Astrocyte (in vitro differentiated cells and primary cell): ENCODE data around the gene EGR1.

Source experiments
- EZH2 ChIP-seq: IDR thresholded peaks from 2 replicates; pipeline ENCODE4 v1.6.1; 2012; ENCODE audit warnings: mild to moderate bottlenecking, low read length, inconsistent platforms; ENCODE audit not compliant: insufficient read depth
- TF ChIP-seq, protein P1 (sequence below): IDR thresholded peaks from 2 replicates; pipeline ENCODE4 v1.5.1; 2011; ENCODE audit warnings: low read depth, mild to moderate bottlenecking, inconsistent platforms, low read length, moderate library complexity; ENCODE audit not compliant: insufficient read depth

DNA sequence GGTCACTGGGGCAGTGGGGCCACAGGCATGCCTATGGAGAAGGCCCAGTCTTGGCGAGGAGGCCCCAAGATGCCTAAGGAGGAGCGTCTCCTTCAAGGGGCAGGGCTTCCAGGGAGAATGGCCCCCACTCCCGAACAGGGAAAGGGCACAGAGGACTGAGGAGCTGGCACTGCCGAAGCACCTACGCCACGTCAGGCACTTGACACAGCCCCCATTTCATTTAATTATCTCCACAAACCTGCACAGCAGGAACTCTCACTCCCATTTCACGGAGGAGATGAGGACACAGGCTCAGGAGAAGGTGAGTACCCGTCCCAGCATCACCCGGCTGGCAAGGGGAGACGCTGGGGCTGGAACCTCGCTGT is 26.0 kb downstream of the EGR1 start:
- TF ChIP-seq, protein P1, sequence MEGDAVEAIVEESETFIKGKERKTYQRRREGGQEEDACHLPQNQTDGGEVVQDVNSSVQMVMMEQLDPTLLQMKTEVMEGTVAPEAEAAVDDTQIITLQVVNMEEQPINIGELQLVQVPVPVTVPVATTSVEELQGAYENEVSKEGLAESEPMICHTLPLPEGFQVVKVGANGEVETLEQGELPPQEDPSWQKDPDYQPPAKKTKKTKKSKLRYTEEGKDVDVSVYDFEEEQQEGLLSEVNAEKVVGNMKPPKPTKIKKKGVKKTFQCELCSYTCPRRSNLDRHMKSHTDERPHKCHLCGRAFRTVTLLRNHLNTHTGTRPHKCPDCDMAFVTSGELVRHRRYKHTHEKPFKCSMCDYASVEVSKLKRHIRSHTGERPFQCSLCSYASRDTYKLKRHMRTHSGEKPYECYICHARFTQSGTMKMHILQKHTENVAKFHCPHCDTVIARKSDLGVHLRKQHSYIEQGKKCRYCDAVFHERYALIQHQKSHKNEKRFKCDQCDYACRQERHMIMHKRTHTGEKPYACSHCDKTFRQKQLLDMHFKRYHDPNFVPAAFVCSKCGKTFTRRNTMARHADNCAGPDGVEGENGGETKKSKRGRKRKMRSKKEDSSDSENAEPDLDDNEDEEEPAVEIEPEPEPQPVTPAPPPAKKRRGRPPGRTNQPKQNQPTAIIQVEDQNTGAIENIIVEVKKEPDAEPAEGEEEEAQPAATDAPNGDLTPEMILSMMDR: no peak
- no peak for TF ChIP-seq EZH2
